Kidney epithelial cell (primary cell): ENCODE data around the gene ZNF23. TPM values are rescaled to one million over a fixed set of nuclear protein-coding genes. Genes with fewer than 3 reads are reported as not detected.

Source experiments
- DNase-seq: peaks from one replicate; pipeline ENCODE4 v3.0.0-alpha.2; 2010; ENCODE audit warnings: low read depth
- H3K27me3 ChIP-seq: 2 replicates; pipeline ENCODE4 v1.6.0; 2011; ENCODE audit warnings: low read length; ENCODE audit not compliant: control insufficient read depth, insufficient read depth
- H3K36me3 ChIP-seq: 2 replicates; pipeline ENCODE4 v1.5.1; 2011; ENCODE audit warnings: low read length; ENCODE audit not compliant: control insufficient read depth, insufficient read depth
- H3K4me3 ChIP-seq: 2 replicates; pipeline ENCODE4 v1.5.1; 2011; ENCODE audit warnings: low read depth, mild to moderate bottlenecking, control low read depth, low read length
- total RNA-seq: library from RNA; depleted of rRNA; stranded (reverse); fragments of >200 nt; gene quantifications from 2 replicates; pipeline ENCODE4 v1.2.3, GENCODE V29; 2015
- TF ChIP-seq, protein P1 (sequence below): IDR thresholded peaks from 2 replicates; pipeline ENCODE4 v1.5.1; 2011; ENCODE audit warnings: mild to moderate bottlenecking, moderate library complexity, low read length, control low read depth, inconsistent platforms; ENCODE audit not compliant: insufficient read depth, poor library complexity, severe bottlenecking

The ZNF23 gene
- total RNA-seq, 1 donor from 2014 or later = 8.0 TPM

- DNase-seq = no peak
Measured at GRCh38 chr16:71499775-71500364, 37.8 kb upstream of the ZNF23 start.

GRCh38 chr16:71498031-71498430, 36.0 kb upstream of the ZNF23 start:
- H3K27me3 ChIP-seq = no peaks in the 10 kb centered on the region
- H3K36me3 ChIP-seq = no peaks in the 10 kb centered on the region
- no peak for DNase-seq
- H3K4me3 ChIP-seq = no peak overlapping the region
- TF ChIP-seq, protein P1, sequence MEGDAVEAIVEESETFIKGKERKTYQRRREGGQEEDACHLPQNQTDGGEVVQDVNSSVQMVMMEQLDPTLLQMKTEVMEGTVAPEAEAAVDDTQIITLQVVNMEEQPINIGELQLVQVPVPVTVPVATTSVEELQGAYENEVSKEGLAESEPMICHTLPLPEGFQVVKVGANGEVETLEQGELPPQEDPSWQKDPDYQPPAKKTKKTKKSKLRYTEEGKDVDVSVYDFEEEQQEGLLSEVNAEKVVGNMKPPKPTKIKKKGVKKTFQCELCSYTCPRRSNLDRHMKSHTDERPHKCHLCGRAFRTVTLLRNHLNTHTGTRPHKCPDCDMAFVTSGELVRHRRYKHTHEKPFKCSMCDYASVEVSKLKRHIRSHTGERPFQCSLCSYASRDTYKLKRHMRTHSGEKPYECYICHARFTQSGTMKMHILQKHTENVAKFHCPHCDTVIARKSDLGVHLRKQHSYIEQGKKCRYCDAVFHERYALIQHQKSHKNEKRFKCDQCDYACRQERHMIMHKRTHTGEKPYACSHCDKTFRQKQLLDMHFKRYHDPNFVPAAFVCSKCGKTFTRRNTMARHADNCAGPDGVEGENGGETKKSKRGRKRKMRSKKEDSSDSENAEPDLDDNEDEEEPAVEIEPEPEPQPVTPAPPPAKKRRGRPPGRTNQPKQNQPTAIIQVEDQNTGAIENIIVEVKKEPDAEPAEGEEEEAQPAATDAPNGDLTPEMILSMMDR = no peak

More at GRCh38 chr16:71499775-71500364, 37.8 kb upstream of the ZNF23 start:
- TF ChIP-seq, protein P1 = peak; percentile 61
- no peak overlapping the region for H3K4me3 ChIP-seq
- no peaks in the 10 kb centered on the region for H3K27me3 ChIP-seq
- no peaks in the 10 kb centered on the region for H3K36me3 ChIP-seq

DNA sequence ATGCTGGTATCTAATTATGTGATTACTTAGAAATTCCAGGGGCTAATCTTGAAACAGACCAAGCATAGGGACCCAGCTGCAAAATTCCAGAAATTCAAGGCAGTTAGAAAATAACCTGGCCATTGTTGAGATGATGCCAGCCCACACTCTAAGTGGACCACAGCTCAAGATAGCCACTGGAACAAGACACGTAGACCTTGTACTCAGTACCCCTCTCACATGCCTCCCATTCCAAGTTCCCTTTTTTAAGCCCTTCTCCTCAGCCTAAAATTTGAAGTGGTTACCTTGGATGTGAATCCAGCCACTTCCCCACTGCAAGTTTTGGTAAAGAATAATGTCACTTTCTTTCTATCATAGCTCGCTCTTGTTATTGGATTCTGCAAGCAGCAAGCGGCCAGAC, 31.2 kb upstream of the ZNF23 start:
- TF ChIP-seq, protein P1 = no peak
- H3K4me3 ChIP-seq = no peak overlapping the region
- H3K27me3 ChIP-seq = no peaks in the 10 kb centered on the region
- H3K36me3 ChIP-seq = no peaks in the 10 kb centered on the region
- DNase-seq = no peak

- no peak overlapping the region for H3K4me3 ChIP-seq
- TF ChIP-seq, protein P1 = no peak
- no peak for DNase-seq
- H3K36me3 ChIP-seq = no peaks in the 10 kb centered on the region
- H3K27me3 ChIP-seq = no peaks in the 10 kb centered on the region
Measured at GRCh38 chr16:71492786-71493185, 30.7 kb upstream of the ZNF23 start.

DNA sequence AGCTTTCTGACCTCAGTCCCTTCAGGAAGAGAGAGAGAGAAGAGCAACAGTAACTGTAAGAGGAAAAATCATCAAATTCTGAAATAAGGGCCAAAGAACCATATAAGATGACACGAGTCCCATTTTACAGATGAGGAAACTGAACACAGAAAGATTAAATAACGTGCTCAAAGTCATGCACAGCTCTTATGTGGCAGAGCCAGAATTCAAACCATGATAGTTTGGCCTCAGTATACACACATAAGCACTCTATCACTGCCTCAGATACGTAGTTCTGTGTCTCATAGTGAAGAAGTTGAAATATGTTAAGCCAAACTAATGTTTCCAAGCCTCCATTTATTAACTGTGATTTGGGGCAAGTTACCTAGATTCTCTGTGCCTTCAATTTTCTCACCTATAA, 29.0 kb upstream of the ZNF23 start:
- TF ChIP-seq, protein P1 = no peak
- no peak overlapping the region for H3K4me3 ChIP-seq
- no peaks in the 10 kb centered on the region for H3K36me3 ChIP-seq
- DNase-seq = no peak
- no peaks in the 10 kb centered on the region for H3K27me3 ChIP-seq

- no peak for DNase-seq
- no peak overlapping the region for H3K4me3 ChIP-seq
- H3K27me3 ChIP-seq = no peaks in the 10 kb centered on the region
- no peaks in the 10 kb centered on the region for H3K36me3 ChIP-seq
- TF ChIP-seq, protein P1 = no peak
Measured at GRCh38 chr16:71490361-71490760, 28.3 kb upstream of the ZNF23 start.
